ENCODE results near the gene MRPL42. TPM values are rescaled to one million over a fixed set of nuclear protein-coding genes. Genes with fewer than 3 reads are reported as not detected.

MRPL42 gene
- total and polyA plus RNA-seq, 2 experiments from 2014 or later: 195 to 269 TPM

DNA sequence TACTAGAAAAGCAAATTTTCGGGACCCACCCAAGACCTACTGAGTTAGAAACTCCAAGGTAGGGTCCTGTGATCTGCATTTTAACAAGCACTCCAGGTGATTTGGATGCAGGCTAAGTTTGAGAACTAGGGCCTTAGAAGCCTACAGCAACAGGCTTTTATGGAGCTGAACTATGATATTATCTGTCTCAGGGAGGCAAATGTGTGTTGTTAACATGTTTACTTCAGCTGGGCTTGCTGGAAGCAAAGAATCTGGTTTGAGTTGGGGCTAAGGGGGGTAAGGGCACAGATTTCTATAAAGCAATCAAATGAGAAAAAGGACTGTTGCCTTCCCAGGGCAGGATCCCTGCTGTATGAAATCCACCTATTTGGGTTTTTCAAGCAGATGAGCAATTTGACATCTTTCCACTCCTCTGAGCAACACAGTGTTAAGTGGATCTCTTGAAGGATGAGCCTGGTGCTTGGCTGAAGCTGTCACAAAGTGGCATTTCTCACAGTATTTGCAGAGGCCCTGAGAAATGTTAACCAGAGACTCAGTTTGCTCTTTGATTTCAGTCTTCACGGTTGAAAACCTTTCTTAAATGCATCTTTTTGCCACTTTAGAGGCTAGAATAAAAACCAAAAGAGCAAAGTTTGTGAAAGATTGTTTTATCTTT, 68.9 kb downstream of the MRPL42 start (continued):
- TF ChIP-seq, protein P1, sequence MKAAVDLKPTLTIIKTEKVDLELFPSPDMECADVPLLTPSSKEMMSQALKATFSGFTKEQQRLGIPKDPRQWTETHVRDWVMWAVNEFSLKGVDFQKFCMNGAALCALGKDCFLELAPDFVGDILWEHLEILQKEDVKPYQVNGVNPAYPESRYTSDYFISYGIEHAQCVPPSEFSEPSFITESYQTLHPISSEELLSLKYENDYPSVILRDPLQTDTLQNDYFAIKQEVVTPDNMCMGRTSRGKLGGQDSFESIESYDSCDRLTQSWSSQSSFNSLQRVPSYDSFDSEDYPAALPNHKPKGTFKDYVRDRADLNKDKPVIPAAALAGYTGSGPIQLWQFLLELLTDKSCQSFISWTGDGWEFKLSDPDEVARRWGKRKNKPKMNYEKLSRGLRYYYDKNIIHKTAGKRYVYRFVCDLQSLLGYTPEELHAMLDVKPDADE (IDR thresholded peaks at IDR 0.05): no peak
- TF ChIP-seq POLR2AphosphoS5 (IDR thresholded peaks at IDR 0.05; ENCODE audit: low read depth) (no peak), EZH2 (IDR thresholded peaks at IDR 0.05; ENCODE audit: low read depth, unreplicated experiment) (no peak), STAT1 (IDR thresholded peaks at IDR 0.05; ENCODE audit: unreplicated experiment) (no peak), CREB1 (CRISPR knock-in tag; IDR thresholded peaks at IDR 0.05; ENCODE audit: low read depth) (no peak)
- TF ChIP-seq, protein P2, sequence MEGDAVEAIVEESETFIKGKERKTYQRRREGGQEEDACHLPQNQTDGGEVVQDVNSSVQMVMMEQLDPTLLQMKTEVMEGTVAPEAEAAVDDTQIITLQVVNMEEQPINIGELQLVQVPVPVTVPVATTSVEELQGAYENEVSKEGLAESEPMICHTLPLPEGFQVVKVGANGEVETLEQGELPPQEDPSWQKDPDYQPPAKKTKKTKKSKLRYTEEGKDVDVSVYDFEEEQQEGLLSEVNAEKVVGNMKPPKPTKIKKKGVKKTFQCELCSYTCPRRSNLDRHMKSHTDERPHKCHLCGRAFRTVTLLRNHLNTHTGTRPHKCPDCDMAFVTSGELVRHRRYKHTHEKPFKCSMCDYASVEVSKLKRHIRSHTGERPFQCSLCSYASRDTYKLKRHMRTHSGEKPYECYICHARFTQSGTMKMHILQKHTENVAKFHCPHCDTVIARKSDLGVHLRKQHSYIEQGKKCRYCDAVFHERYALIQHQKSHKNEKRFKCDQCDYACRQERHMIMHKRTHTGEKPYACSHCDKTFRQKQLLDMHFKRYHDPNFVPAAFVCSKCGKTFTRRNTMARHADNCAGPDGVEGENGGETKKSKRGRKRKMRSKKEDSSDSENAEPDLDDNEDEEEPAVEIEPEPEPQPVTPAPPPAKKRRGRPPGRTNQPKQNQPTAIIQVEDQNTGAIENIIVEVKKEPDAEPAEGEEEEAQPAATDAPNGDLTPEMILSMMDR (conservative IDR thresholded peaks at IDR 0.05; ENCODE audit: low read depth in 2 of 2): no peak
- TF ChIP-seq, protein P3, sequence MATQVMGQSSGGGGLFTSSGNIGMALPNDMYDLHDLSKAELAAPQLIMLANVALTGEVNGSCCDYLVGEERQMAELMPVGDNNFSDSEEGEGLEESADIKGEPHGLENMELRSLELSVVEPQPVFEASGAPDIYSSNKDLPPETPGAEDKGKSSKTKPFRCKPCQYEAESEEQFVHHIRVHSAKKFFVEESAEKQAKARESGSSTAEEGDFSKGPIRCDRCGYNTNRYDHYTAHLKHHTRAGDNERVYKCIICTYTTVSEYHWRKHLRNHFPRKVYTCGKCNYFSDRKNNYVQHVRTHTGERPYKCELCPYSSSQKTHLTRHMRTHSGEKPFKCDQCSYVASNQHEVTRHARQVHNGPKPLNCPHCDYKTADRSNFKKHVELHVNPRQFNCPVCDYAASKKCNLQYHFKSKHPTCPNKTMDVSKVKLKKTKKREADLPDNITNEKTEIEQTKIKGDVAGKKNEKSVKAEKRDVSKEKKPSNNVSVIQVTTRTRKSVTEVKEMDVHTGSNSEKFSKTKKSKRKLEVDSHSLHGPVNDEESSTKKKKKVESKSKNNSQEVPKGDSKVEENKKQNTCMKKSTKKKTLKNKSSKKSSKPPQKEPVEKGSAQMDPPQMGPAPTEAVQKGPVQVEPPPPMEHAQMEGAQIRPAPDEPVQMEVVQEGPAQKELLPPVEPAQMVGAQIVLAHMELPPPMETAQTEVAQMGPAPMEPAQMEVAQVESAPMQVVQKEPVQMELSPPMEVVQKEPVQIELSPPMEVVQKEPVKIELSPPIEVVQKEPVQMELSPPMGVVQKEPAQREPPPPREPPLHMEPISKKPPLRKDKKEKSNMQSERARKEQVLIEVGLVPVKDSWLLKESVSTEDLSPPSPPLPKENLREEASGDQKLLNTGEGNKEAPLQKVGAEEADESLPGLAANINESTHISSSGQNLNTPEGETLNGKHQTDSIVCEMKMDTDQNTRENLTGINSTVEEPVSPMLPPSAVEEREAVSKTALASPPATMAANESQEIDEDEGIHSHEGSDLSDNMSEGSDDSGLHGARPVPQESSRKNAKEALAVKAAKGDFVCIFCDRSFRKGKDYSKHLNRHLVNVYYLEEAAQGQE (IDR thresholded peaks at IDR 0.05; ENCODE audit: unreplicated experiment): no peak

DNA sequence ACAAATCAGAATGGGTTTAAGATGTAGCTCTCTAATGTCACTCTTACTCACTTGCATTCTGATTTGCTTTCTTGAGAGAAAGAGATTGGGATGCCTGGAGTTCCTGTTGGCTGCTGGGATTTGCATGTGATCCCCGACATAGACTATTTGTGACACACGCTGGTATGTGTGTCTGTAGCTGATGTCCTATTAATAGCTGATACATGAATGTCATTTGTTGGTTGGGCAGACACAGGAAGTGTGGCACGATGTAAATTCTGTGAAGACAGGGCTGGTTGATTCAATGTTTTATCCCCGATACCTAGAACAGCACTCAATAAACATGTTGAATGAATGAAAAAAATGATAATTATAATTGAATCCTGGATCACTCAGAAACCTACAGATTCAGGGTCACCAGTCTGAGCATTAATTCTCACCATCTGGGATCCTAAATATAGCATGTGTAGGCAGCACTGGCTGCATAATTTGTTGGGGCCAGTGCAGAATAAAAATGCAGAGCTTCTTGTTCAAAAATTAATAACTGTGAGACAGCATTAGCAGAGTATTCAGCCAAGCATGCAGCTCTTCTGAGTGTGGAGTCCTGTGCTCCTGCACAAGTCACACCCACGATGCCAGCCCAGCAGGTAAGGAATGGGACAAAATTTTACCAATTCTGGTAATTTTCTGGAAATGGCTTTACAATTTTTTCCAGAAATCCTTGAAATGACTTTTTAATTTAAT, 69.6 kb downstream of the MRPL42 start:
- Histone ChIP-seq H3K4me3 (no peak overlapping the region), H3K4me1 (ENCODE audit: insufficient read depth) (no peaks in the 10 kb centered on the region), H3F3A (replicated peaks; ENCODE audit: low read depth) (no peaks in the 10 kb centered on the region), H4K20me1 (replicated peaks; ENCODE audit: insufficient read depth) (no peaks in the 10 kb centered on the region), H3K27me3 (ENCODE audit: insufficient read depth) (no peaks in the 10 kb centered on the region), H3K9me2 (ENCODE audit: insufficient read depth) (0 out of 2 replicates have a peak, but pooled peaks cover 6% of the 10 kb centered on the region), H2AFZ (no peak overlapping the region), H3K79me2 (replicated peaks; ENCODE audit: insufficient read depth) (no peaks in the 10 kb centered on the region), H3K27ac (ENCODE audit: low read depth) (no peak overlapping the region), H3K36me3 (ENCODE audit: insufficient read depth) (no peaks in the 10 kb centered on the region), H3K4me2 (no peak overlapping the region)
- no peaks in the 10 kb centered on the region for H3K9me3 Mint-ChIP-seq
- H3K27me3 Mint-ChIP-seq (ENCODE audit: insufficient read depth, low read depth, poor library complexity): peaks cover under 1% of the 10 kb centered on the region
- ATAC-seq: no peak
- H3K4me3 Mint-ChIP-seq: no peak overlapping the region
- no peak overlapping the region for H3K27ac Mint-ChIP-seq
- no peaks in the 10 kb centered on the region for H3K4me1 Mint-ChIP-seq
- DNase-seq (ENCODE audit: low spot score): no peak
- H3K36me3 Mint-ChIP-seq (ENCODE audit: low read depth): no peaks in the 10 kb centered on the region
- TF ChIP-seq NANOG (IDR thresholded peaks at IDR 0.05; ENCODE audit: borderline replicate concordance): no peak
- TF ChIP-seq, protein P4, sequence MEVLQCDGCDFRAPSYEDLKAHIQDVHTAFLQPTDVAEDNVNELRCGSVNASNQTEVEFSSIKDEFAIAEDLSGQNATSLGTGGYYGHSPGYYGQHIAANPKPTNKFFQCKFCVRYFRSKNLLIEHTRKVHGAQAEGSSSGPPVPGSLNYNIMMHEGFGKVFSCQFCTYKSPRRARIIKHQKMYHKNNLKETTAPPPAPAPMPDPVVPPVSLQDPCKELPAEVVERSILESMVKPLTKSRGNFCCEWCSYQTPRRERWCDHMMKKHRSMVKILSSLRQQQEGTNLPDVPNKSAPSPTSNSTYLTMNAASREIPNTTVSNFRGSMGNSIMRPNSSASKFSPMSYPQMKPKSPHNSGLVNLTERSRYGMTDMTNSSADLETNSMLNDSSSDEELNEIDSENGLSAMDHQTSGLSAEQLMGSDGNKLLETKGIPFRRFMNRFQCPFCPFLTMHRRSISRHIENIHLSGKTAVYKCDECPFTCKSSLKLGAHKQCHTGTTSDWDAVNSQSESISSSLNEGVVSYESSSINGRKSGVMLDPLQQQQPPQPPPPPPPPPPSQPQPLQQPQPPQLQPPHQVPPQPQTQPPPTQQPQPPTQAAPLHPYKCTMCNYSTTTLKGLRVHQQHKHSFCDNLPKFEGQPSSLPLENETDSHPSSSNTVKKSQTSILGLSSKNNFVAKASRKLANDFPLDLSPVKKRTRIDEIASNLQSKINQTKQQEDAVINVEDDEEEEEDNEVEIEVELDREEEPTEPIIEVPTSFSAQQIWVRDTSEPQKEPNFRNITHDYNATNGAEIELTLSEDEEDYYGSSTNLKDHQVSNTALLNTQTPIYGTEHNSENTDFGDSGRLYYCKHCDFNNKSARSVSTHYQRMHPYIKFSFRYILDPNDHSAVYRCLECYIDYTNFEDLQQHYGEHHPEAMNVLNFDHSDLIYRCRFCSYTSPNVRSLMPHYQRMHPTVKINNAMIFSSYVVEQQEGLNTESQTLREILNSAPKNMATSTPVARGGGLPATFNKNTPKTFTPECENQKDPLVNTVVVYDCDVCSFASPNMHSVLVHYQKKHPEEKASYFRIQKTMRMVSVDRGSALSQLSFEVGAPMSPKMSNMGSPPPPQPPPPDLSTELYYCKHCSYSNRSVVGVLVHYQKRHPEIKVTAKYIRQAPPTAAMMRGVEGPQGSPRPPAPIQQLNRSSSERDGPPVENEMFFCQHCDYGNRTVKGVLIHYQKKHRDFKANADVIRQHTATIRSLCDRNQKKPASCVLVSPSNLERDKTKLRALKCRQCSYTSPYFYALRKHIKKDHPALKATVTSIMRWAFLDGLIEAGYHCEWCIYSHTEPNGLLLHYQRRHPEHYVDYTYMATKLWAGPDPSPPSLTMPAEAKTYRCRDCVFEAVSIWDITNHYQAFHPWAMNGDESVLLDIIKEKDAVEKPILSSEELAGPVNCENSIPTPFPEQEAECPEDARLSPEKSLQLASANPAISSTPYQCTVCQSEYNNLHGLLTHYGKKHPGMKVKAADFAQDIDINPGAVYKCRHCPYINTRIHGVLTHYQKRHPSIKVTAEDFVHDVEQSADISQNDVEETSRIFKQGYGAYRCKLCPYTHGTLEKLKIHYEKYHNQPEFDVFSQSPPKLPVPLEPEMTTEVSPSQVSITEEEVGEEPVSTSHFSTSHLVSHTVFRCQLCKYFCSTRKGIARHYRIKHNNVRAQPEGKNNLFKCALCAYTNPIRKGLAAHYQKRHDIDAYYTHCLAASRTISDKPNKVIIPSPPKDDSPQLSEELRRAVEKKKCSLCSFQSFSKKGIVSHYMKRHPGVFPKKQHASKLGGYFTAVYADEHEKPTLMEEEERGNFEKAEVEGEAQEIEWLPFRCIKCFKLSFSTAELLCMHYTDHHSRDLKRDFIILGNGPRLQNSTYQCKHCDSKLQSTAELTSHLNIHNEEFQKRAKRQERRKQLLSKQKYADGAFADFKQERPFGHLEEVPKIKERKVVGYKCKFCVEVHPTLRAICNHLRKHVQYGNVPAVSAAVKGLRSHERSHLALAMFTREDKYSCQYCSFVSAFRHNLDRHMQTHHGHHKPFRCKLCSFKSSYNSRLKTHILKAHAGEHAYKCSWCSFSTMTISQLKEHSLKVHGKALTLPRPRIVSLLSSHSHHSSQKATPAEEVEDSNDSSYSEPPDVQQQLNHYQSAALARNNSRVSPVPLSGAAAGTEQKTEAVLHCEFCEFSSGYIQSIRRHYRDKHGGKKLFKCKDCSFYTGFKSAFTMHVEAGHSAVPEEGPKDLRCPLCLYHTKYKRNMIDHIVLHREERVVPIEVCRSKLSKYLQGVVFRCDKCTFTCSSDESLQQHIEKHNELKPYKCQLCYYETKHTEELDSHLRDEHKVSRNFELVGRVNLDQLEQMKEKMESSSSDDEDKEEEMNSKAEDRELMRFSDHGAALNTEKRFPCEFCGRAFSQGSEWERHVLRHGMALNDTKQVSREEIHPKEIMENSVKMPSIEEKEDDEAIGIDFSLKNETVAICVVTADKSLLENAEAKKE (CRISPR knock-in tag; IDR thresholded peaks at IDR 0.05): no peak

All from GM23338 (cell line).